GM12878 (cell line): Measurements from ENCODE around the gene DHRS7C. TPM values are rescaled to one million over a fixed set of nuclear protein-coding genes. Genes with fewer than 3 reads are reported as not detected.

Source experiments
- ATAC-seq: fragments of 200-7000 bp; cut with Tn5 transposase; 3 replicates; pipeline ENCODE4 v1.9.1; 2020; ENCODE audit warnings: mild to moderate bottlenecking, moderate library complexity
- BruUV-seq: library from RNA; stranded (reverse); fragments of 400-500 nt; replicated peaks from 2 replicates; lab custom pipeline; 2021; lab: Mats Ljungman, UMichigan
- CTCF ChIA-PET: fragments of 300-600 bp; sonication (Branson Sonifier 250); formaldehyde crosslinking; extraction: SDS; loops from one replicate; lab custom pipeline; 2021; ENCODE audit warnings: inconsistent platforms; lab: Yijun Ruan, JAX
- POLR2A ChIA-PET: fragments of 350-600 bp; formaldehyde crosslinking; extraction: SDS; loops from one replicate; lab custom pipeline; 2021; ENCODE audit warnings: inconsistent platforms; lab: Charles Lee
- RAD21 ChIA-PET: fragments of 300-600 bp; sonication (Branson Sonifier 250); formaldehyde crosslinking; loops from one replicate; lab custom pipeline; 2023; ENCODE audit warnings: antibody characterized with exemption; ENCODE audit not compliant: unreplicated experiment; lab: Charles Lee
- SMC1A ChIA-PET: fragments of 300-600 bp; sonication (Branson Sonifier 250); formaldehyde crosslinking; loops from one replicate; lab custom pipeline; 2023; ENCODE audit not compliant: unreplicated experiment, uncharacterized antibody; lab: Charles Lee
- DNase-seq: peaks from one replicate; pipeline ENCODE4 v3.0.0-alpha.2; 2011; ENCODE audit warnings: low read depth, low spot score
- FAIRE-seq: peaks from 3 replicates; lab custom pipeline; 2011; peaks lifted over from hg19 to GRCh38; lab: Jason Lieb, UNC
- H2AFZ ChIP-seq: 2 replicates; pipeline ENCODE4 v1.6.0; 2011; ENCODE audit warnings: low read depth, low read length, control low read depth; ENCODE audit not compliant: control insufficient read depth
- H3K27ac ChIP-seq: 2 replicates; pipeline ENCODE4 v1.5.1; 2011; ENCODE audit warnings: control low read depth; ENCODE audit not compliant: control insufficient read depth, insufficient read depth
- H3K27me3 ChIP-seq, 2 experiments: replicated peaks in 1 of 2; 2 replicates each; pipeline versions ENCODE4 v1.6.0 to v1.6.1; 2011; ENCODE audit warnings: low read length in 1 of 2; ENCODE audit not compliant: control insufficient read depth in 2 of 2, insufficient read depth in 2 of 2
- H3K36me3 ChIP-seq, 2 experiments: 2 replicates each; pipeline ENCODE4 v1.5.1; 2011; ENCODE audit warnings: low read length in 1 of 2; ENCODE audit not compliant: control insufficient read depth in 2 of 2, insufficient read depth in 2 of 2
- H3K4me1 ChIP-seq: 2 replicates; pipeline ENCODE4 v1.6.1; 2011; ENCODE audit warnings: mild to moderate bottlenecking, low read length, moderate library complexity, mixed read lengths; ENCODE audit not compliant: control insufficient read depth, insufficient read depth
- H3K4me2 ChIP-seq: 2 replicates; pipeline ENCODE4 v1.6.0; 2011; ENCODE audit warnings: control low read depth; ENCODE audit not compliant: control insufficient read depth, insufficient read depth
- H3K4me3 ChIP-seq: fragments of 200-600 bp; sonication (generic); 2 replicates; pipeline ENCODE4 v1.5.1; 2016
- H3K79me2 ChIP-seq: 2 replicates; pipeline ENCODE4 v1.6.0; 2011; ENCODE audit warnings: low read length; ENCODE audit not compliant: control insufficient read depth, insufficient read depth
- H3K9ac ChIP-seq: 2 replicates; pipeline ENCODE4 v1.8.0; 2011; ENCODE audit warnings: low read length, control low read depth, mixed read lengths; ENCODE audit not compliant: control insufficient read depth, insufficient read depth
- H3K9me3 ChIP-seq: replicated peaks from 3 replicates; pipeline ENCODE4 v1.5.1; 2011; ENCODE audit warnings: mild to moderate bottlenecking, low read length; ENCODE audit not compliant: control insufficient read depth, insufficient read depth
- H4K20me1 ChIP-seq: 2 replicates; pipeline ENCODE4 v1.6.0; 2011; ENCODE audit not compliant: control insufficient read depth, insufficient read depth
- FOS ChIP-seq: IDR thresholded peaks from 3 replicates; pipeline ENCODE4 v1.6.1; 2011; ENCODE audit warnings: borderline replicate concordance; ENCODE audit not compliant: insufficient read length; ENCODE audit errors: extremely low read depth
- RAD21 ChIP-seq: IDR thresholded peaks from 2 replicates; pipeline ENCODE4 v1.6.1; 2011; ENCODE audit warnings: mild to moderate bottlenecking, low read depth, low read length, moderate library complexity; ENCODE audit not compliant: insufficient read depth
- SMC3 ChIP-seq: IDR thresholded peaks from 2 replicates; pipeline ENCODE4 v1.6.1; 2011; ENCODE audit warnings: low read length, improper control_type of control experiment, borderline replicate concordance
- SPI1 ChIP-seq: IDR thresholded peaks from 2 replicates; pipeline ENCODE4 v1.6.1; 2011; ENCODE audit warnings: low read depth, mild to moderate bottlenecking, low read length, moderate library complexity, borderline replicate concordance; ENCODE audit not compliant: insufficient read depth
- WGBS: methylation state at CpG from one replicate; pipeline ENCODE4 v1.1.6; 2016; ENCODE audit warnings: low lambda C conversion rate; ENCODE audit not compliant: insufficient replicate concordance, insufficient coverage; ENCODE audit errors: missing lambda C conversion rate; 5-methylcytosine and 5-hydroxymethylcytosine counted together
- in situ Hi-C: fragments of 300-500 bp; cut with MboI; formaldehyde crosslinking; loops from 9 replicates; pipeline ENCODE4 v1.14.3; 2018; ENCODE audit warnings: mixed read lengths
- intact Hi-C: fragments of 100-400 bp; cut with micrococcal nuclease; formaldehyde crosslinking; loops from one replicate; pipeline ENCODE4 v1.14.2; 2022; ENCODE audit not compliant: unreplicated experiment
- polyA plus RNA-seq, 11 experiments: library from polyadenylated mRNA; depleted of rRNA in 4 of 11; unstranded in 6 of 11; stranded (reverse) in 5 of 11; fragments of >200 nt; fragmentation: Nextera tagmentation in 4 of 11; fragmentation: Illumina TruSeq in 1 of 11; extraction: Ambion mirVana in 4 of 11; extraction: Trizol in 1 of 11; gene quantifications; 1 replicate in 1 of 11; 2 replicates in 10 of 11; pipeline versions ENCODE4 v1.2.1 to v1.2.3, GENCODE V29; 2011 to 2016; ENCODE audit warnings: inconsistent platforms in 2 of 11, missing spikeins in 2 of 11, low read depth in 1 of 11
- total RNA-seq, 4 experiments: library from RNA; depleted of rRNA in 3 of 4; stranded (reverse); fragments of >200 nt in 3 of 4; fragmentation: Illumina TruSeq in 1 of 4; extraction: Trizol in 1 of 4; gene quantifications; 2 replicates each; pipeline versions ENCODE4 v1.2.1 to v1.2.3, GENCODE V29; 2013 to 2021
- TF ChIP-seq, protein P1 (sequence below), 3 experiments: IDR thresholded peaks in 2 of 3; conservative IDR thresholded peaks in 1 of 3; 2 replicates each; pipeline ENCODE4 v1.5.1; 2011; ENCODE audit warnings: low read depth in 3 of 3, low read length in 3 of 3, mild to moderate bottlenecking in 3 of 3, control low read depth in 2 of 3, moderate library complexity in 2 of 3, inconsistent platforms in 1 of 3, mixed read lengths in 1 of 3; ENCODE audit not compliant: control insufficient read depth in 2 of 3, insufficient read depth in 1 of 3; ENCODE audit errors: extremely low read depth in 1 of 3

The DHRS7C gene
- total and polyA plus RNA-seq, 10 of the 15 experiments (the other 5 are each of a cell fraction or from before 2014, with no cell fraction given) = not detected

- intact Hi-C loops = loop anchor here (2.0 kb wide), 1 partner anchor 40 kb away; no protein-coding TSS in a partner anchor
- H3K4me2 ChIP-seq = no peak overlapping the region
- H3K36me3 ChIP-seq = no peaks in the 10 kb centered on the region
- no peaks in the 10 kb centered on the region for H3K79me2 ChIP-seq
- H2AFZ ChIP-seq = no peak overlapping the region
- POLR2A ChIA-PET = interaction anchor here (0.7 kb wide), 1 partner anchor 13 kb away, joined by 4 read pairs; no protein-coding TSS in a partner anchor
- H3K4me1 ChIP-seq = no peaks in the 10 kb centered on the region
- SMC1A ChIA-PET = no interaction called here
- no peaks in the 10 kb centered on the region; a peak in 1 of 4 replicates for H3K27me3 ChIP-seq
- in situ Hi-C loops = no loop called here
- H4K20me1 ChIP-seq = no peaks in the 10 kb centered on the region
- CTCF ChIA-PET = interaction anchor here (0.6 to 1.4 kb wide), 4 partner anchors 9 to 171 kb away, joined by 3 to 7 read pairs (median 4); no protein-coding TSS in a partner anchor
- peak; percentile 50; the same call in 1 of the 3 replicates for ATAC-seq
- no TSS peak for BruUV-seq
- TF ChIP-seq SMC3 (peak; percentile 60; the same call in 1 of the 2 replicates), RAD21 (peak; percentile 87), SPI1 (no peak), FOS (no peak)
- TF ChIP-seq, protein P1, sequence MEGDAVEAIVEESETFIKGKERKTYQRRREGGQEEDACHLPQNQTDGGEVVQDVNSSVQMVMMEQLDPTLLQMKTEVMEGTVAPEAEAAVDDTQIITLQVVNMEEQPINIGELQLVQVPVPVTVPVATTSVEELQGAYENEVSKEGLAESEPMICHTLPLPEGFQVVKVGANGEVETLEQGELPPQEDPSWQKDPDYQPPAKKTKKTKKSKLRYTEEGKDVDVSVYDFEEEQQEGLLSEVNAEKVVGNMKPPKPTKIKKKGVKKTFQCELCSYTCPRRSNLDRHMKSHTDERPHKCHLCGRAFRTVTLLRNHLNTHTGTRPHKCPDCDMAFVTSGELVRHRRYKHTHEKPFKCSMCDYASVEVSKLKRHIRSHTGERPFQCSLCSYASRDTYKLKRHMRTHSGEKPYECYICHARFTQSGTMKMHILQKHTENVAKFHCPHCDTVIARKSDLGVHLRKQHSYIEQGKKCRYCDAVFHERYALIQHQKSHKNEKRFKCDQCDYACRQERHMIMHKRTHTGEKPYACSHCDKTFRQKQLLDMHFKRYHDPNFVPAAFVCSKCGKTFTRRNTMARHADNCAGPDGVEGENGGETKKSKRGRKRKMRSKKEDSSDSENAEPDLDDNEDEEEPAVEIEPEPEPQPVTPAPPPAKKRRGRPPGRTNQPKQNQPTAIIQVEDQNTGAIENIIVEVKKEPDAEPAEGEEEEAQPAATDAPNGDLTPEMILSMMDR (IDR thresholded peaks at IDR 0.05 in 2 of 3, conservative IDR thresholded peaks at IDR 0.05 in 1 of 3; ENCODE audit: control insufficient read depth in 2 of 3, extremely low read depth in 1 of 3, insufficient read depth in 1 of 3, low read depth in 3 of 3, low read length in 3 of 3) = peak; percentile 88 to 100 (median 98)
- no peak overlapping the region for H3K9ac ChIP-seq
- H3K9me3 ChIP-seq = no peaks in the 10 kb centered on the region
- no peak overlapping the region for H3K4me3 ChIP-seq
- DNase-seq = peak; percentile 8
- H3K27ac ChIP-seq = no peak overlapping the region
- RAD21 ChIA-PET = interaction anchor here (0.5 to 1.2 kb wide), 2 partner anchors 40 to 880 kb away, joined by 3 to 8 read pairs; no protein-coding TSS in a partner anchor
- FAIRE-seq = peak; percentile 27
- WGBS = 0% methylated on average over 2 of the region's 2 CpGs
These were observed 62.2 kb downstream of the DHRS7C start for GRCh38 chr17:9729034-9729650.
